ENCODE measurements around the gene PAFAH2. TPM values are rescaled to one million over a fixed set of nuclear protein-coding genes. Genes with fewer than 3 reads are reported as not detected.

PAFAH2 gene
- total RNA-seq, 1 donor from 2014 or later, result 7.1 TPM

DNA sequence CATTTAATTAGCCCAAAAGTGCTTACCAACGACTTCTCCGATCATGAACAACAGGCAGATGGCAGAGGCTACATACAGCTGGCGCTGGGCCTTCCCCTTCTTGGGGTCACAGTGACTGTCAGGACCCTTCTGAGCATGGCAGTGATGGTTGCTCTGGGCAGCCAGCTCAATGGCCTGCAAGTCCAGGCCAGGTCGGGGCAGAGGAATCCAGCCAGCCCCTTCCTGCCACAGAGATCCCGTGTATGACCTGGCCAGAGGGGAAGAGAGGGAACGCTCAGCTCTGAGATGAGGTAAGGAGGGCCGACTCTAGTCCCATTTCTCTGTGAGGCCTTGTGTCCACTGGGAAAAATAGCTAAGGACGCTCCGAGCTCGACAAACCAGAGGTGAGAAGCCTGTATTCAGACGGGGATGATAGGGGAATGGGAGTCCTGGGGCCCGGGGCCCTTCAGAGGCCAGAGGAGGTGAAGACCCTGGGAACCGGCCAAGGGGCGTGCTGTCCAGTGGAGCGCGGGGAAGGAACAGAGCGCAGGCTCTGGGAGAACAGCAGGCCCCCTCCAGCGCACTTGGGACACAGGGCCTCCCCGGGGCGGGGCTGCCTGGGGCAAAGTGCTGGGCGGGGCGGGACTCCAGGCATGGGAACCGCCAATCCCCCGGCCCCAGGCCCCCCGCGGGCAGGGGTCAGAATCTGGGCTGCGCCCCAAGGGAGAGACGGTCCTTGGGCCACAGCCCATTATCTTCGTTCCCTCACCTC is 47.3 kb upstream of the PAFAH2 start:
- intact Hi-C loops (cut with DNase I), result no loop called here
- no peak for TF ChIP-seq POLR2A (IDR thresholded peaks at IDR 0.05)
- TF ChIP-seq, protein P1, sequence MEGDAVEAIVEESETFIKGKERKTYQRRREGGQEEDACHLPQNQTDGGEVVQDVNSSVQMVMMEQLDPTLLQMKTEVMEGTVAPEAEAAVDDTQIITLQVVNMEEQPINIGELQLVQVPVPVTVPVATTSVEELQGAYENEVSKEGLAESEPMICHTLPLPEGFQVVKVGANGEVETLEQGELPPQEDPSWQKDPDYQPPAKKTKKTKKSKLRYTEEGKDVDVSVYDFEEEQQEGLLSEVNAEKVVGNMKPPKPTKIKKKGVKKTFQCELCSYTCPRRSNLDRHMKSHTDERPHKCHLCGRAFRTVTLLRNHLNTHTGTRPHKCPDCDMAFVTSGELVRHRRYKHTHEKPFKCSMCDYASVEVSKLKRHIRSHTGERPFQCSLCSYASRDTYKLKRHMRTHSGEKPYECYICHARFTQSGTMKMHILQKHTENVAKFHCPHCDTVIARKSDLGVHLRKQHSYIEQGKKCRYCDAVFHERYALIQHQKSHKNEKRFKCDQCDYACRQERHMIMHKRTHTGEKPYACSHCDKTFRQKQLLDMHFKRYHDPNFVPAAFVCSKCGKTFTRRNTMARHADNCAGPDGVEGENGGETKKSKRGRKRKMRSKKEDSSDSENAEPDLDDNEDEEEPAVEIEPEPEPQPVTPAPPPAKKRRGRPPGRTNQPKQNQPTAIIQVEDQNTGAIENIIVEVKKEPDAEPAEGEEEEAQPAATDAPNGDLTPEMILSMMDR (IDR thresholded peaks at IDR 0.05), result no peak
- TF ChIP-seq POLR2AphosphoS5 (IDR thresholded peaks at IDR 0.05; ENCODE audit: insufficient read depth in 1 of 2, low read depth in 1 of 2), result no peak
- Histone ChIP-seq H3K9me3 (no peaks in the 10 kb centered on the region), H3K36me3 (no peaks in the 10 kb centered on the region), H3K4me1 (peaks cover 20% of the 10 kb centered on the region), H3K4me3 (no peak overlapping the region), H3K27ac (no peak overlapping the region), H3K27me3 (no peaks in the 10 kb centered on the region)
- DNase-seq (ENCODE audit: extremely low spot score in 2 of 2), result no peak

DNA sequence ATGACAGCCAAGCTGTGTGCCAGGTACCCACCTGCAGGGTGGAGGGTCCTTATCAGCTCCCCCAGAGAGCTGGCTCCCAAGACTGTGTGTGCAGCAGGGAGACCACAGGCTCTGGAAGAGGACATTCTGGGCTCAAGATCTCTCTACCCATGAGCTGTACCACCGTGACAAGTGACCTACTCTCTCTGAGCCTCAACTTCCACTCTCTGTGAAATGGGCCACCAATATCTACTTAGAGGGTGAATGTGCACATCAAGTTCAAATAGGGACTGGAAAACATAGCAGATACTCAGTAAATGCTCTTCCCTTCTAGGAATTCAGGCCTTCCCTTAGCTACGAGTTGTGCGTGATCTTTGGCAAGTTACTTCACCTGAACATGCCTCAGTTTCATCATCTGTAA is 46.6 kb upstream of the PAFAH2 start:
- Histone ChIP-seq H3K27me3 (no peaks in the 10 kb centered on the region), H3K4me1 (peaks cover 20% of the 10 kb centered on the region), H3K4me3 (no peak overlapping the region), H3K9me3 (no peaks in the 10 kb centered on the region), H3K27ac (no peak overlapping the region), H3K36me3 (no peaks in the 10 kb centered on the region)
- intact Hi-C loops (cut with DNase I), result no loop called here
- no peak for DNase-seq (ENCODE audit: extremely low spot score in 2 of 2)
- TF ChIP-seq, protein P1 (IDR thresholded peaks at IDR 0.05), result no peak
- no peak for TF ChIP-seq POLR2A (IDR thresholded peaks at IDR 0.05)
- no peak for TF ChIP-seq POLR2AphosphoS5 (IDR thresholded peaks at IDR 0.05; ENCODE audit: insufficient read depth in 1 of 2, low read depth in 1 of 2)

DNA sequence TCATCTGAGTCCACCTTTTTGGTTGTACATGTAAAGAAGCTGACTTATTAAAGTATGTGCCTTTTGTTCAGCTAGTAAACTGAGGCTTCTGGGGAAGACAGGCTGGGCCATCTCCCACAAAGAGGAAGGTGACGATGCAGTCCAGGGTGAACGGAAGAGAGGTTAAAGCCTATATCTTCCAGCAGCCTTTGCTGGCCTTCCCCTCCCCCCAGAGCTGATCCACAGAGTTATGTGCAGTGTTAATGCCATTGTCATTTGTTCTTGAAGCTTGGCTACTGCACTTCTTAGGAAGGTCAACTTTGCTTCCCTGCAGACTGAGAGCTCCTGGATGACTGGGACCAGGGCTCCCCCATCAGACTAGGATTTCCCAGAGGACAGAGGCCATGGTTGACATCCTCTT is 45.9 kb upstream of the PAFAH2 start:
- intact Hi-C loops (cut with DNase I), result no loop called here
- no peaks in the 10 kb centered on the region for H3K36me3 ChIP-seq
- TF ChIP-seq POLR2AphosphoS5 (IDR thresholded peaks at IDR 0.05; ENCODE audit: insufficient read depth in 1 of 2, low read depth in 1 of 2) (no peak), POLR2A (IDR thresholded peaks at IDR 0.05) (no peak)
- TF ChIP-seq, protein P1 (IDR thresholded peaks at IDR 0.05), result no peak
- no peak overlapping the region for H3K4me3 ChIP-seq
- H3K27me3 ChIP-seq, result no peaks in the 10 kb centered on the region
- H3K27ac ChIP-seq, result no peak overlapping the region
- H3K9me3 ChIP-seq, result no peaks in the 10 kb centered on the region
- no peak for DNase-seq (ENCODE audit: extremely low spot score in 2 of 2)
- H3K4me1 ChIP-seq, result peaks cover 20% of the 10 kb centered on the region

DNA sequence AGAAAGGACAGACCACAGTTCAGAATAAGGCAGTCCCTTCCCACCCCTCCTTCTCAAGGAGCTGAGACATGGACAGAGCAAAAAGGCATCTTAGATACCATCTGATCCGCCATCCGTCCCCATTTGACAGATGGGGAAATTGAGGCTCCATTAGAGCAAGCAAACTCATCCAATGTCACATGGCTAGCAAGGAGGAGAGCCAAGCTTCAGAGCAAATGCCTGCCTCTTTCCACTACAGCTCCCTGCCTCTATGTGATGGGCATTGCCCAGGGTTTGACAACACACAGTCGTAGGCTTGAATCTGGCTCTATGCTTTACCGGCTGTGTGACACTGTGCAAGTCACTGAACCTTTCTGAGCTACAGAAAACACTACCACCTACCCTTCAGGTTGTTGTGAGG is 44.1 kb upstream of the PAFAH2 start:
- no peaks in the 10 kb centered on the region for H3K9me3 ChIP-seq
- peaks cover 19% of the 10 kb centered on the region for H3K4me1 ChIP-seq
- no peak for DNase-seq (ENCODE audit: extremely low spot score in 2 of 2)
- H3K4me3 ChIP-seq, result no peak overlapping the region
- no peaks in the 10 kb centered on the region for H3K36me3 ChIP-seq
- TF ChIP-seq POLR2AphosphoS5 (IDR thresholded peaks at IDR 0.05; ENCODE audit: insufficient read depth in 1 of 2, low read depth in 1 of 2) (no peak), POLR2A (IDR thresholded peaks at IDR 0.05) (no peak)
- TF ChIP-seq, protein P1 (IDR thresholded peaks at IDR 0.05), result no peak
- no peaks in the 10 kb centered on the region for H3K27me3 ChIP-seq
- intact Hi-C loops (cut with DNase I), result no loop called here
- H3K27ac ChIP-seq, result no peak overlapping the region

DNA sequence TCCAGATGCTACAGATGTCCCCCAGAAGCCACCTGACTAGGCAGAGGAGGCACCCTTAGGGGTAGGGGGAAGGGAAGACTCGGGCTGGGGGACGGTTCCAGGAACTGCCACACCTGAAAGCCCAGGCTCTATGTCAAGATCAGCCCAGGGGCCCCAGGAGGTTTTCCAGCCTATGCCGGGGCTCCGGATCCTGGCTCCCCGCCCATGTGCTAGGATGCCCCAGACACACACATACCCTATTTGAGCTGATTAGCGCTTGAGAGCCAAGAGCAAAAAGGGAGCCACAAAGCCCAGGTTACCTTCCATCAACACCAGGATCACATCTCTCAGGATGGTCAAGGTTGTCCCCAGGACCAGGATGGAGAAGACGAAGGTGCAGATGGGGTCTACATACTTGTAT is 43.5 kb upstream of the PAFAH2 start:
- H3K27me3 ChIP-seq, result no peaks in the 10 kb centered on the region
- no peak overlapping the region for H3K4me3 ChIP-seq
- intact Hi-C loops (cut with DNase I), result no loop called here
- H3K9me3 ChIP-seq, result no peaks in the 10 kb centered on the region
- TF ChIP-seq POLR2A (IDR thresholded peaks at IDR 0.05) (no peak), POLR2AphosphoS5 (IDR thresholded peaks at IDR 0.05; ENCODE audit: insufficient read depth in 1 of 2, low read depth in 1 of 2) (no peak)
- TF ChIP-seq, protein P1 (IDR thresholded peaks at IDR 0.05), result no peak
- no peaks in the 10 kb centered on the region for H3K36me3 ChIP-seq
- H3K27ac ChIP-seq, result no peak overlapping the region
- DNase-seq (ENCODE audit: extremely low spot score in 2 of 2), result no peak
- peaks cover 16% of the 10 kb centered on the region for H3K4me1 ChIP-seq
